K562 (cell line): Measurements from ENCODE around the gene ALG11. TPM values are rescaled to one million over a fixed set of nuclear protein-coding genes. Genes with fewer than 3 reads are reported as not detected.

Source experiments
- CBX1 ChIP-seq: sonication (generic); IDR thresholded peaks from 2 replicates; pipeline ENCODE4 v1.6.1; 2016; ENCODE audit warnings: antibody characterized with exemption, low read depth, mild to moderate bottlenecking
- CLOCK ChIP-seq: fragments of 250-450 bp; sonication (Bioruptor Pico); IDR thresholded peaks from 2 replicates; pipeline ENCODE4 v1.4.0; 2020; ENCODE audit warnings: mild to moderate bottlenecking, moderate library complexity, borderline replicate concordance
- CTBP1 ChIP-seq: fragments of 450-650 bp; IDR thresholded peaks from 2 replicates; pipeline ENCODE4 v1.6.1; 2016; ENCODE audit warnings: borderline replicate concordance
- MTA3 ChIP-seq: fragments of 450-650 bp; formaldehyde crosslinking; IDR thresholded peaks from 2 replicates; pipeline ENCODE4 v1.6.1; 2017; ENCODE audit warnings: mild to moderate bottlenecking, borderline replicate concordance
- NRF1 ChIP-seq, 2 experiments: fragments of 450-650 bp; IDR thresholded peaks in 1 of 2; conservative IDR thresholded peaks in 1 of 2; 2 replicates each; pipeline ENCODE4 v1.6.1; 2014; ENCODE audit warnings: mild to moderate bottlenecking in 2 of 2
- PHTF2 ChIP-seq: fragments of 250-450 bp; sonication (Bioruptor Pico); IDR thresholded peaks from 2 replicates; pipeline ENCODE4 v1.5.0; 2021; ENCODE audit warnings: mild to moderate bottlenecking
- RAD21 ChIP-seq, 2 experiments: fragments of 250-450 bp in 1 of 2; fragments of 450-650 bp in 1 of 2; sonication (Bioruptor Pico) in 1 of 2; formaldehyde crosslinking in 1 of 2; IDR thresholded peaks in 1 of 2; conservative IDR thresholded peaks in 1 of 2; 2 replicates each; pipeline versions ENCODE4 v1.4.0 to v1.8.0; 2020 to 2022; ENCODE audit warnings: mild to moderate bottlenecking in 2 of 2, moderate library complexity in 1 of 2
- SIN3B ChIP-seq: fragments of 450-650 bp; IDR thresholded peaks from 2 replicates; pipeline ENCODE4 v1.6.1; 2017; ENCODE audit warnings: low read depth, mild to moderate bottlenecking, moderate library complexity
- THAP12 ChIP-seq: fragments of 250-450 bp; sonication (Bioruptor Pico); IDR thresholded peaks from 2 replicates; pipeline ENCODE4 v1.9.0; 2021; ENCODE audit warnings: mild to moderate bottlenecking, inconsistent platforms
- THRB ChIP-seq: fragments of 450-650 bp; formaldehyde crosslinking; conservative IDR thresholded peaks from 2 replicates; pipeline ENCODE4 v1.4.0; 2022; ENCODE audit warnings: mild to moderate bottlenecking, missing genetic modification characterization
- TSHZ1 ChIP-seq: fragments of 250-450 bp; sonication (Bioruptor Pico); IDR thresholded peaks from 2 replicates; pipeline ENCODE4 v1.4.0; 2020; ENCODE audit warnings: mild to moderate bottlenecking, moderate library complexity
- ZKSCAN1 ChIP-seq: fragments of 150-350 bp; IDR thresholded peaks from 2 replicates; pipeline ENCODE4 v1.6.1; 2016; ENCODE audit warnings: low read depth, low read length
- ZNF75A ChIP-seq: fragments of 450-650 bp; formaldehyde crosslinking; IDR thresholded peaks from 2 replicates; pipeline ENCODE4 v1.4.0; 2020; ENCODE audit warnings: mild to moderate bottlenecking
- ZNF830 ChIP-seq: fragments of 250-450 bp; sonication (Bioruptor Pico); IDR thresholded peaks from 2 replicates; pipeline ENCODE4 v1.5.0; 2021; ENCODE audit warnings: mild to moderate bottlenecking
- ZZZ3 ChIP-seq: fragments of 450-650 bp; IDR thresholded peaks from 2 replicates; pipeline ENCODE4 v1.6.1; 2016; ENCODE audit warnings: antibody characterized with exemption, mild to moderate bottlenecking, moderate library complexity
- polyA plus RNA-seq, 8 experiments: library from polyadenylated mRNA; depleted of rRNA in 4 of 8; stranded (reverse) in 5 of 8; unstranded in 3 of 8; fragments of >200 nt; fragmentation: Nextera tagmentation in 2 of 8; fragmentation: Illumina TruSeq in 1 of 8; extraction: Ambion mirVana in 2 of 8; extraction: Trizol in 1 of 8; gene quantifications; 2 replicates each; pipeline versions ENCODE4 v1.2.1 to v1.2.3, GENCODE V29; 2011 to 2014; ENCODE audit warnings: inconsistent platforms in 1 of 8, missing spikeins in 1 of 8
- total RNA-seq, 7 experiments: library from RNA; depleted of rRNA in 6 of 7; stranded (reverse); fragments of >200 nt in 6 of 7; fragmentation: Illumina TruSeq in 2 of 7; extraction: Trizol in 2 of 7; gene quantifications; 2 replicates each; pipeline versions ENCODE4 v1.2.1 to v1.2.3, GENCODE V29; 2011 to 2021; ENCODE audit warnings: low replicate concordance in 1 of 7

ALG11 gene
- total and polyA plus RNA-seq, 9 of the 15 experiments (the other 6 are each of a cell fraction or from before 2014, with no cell fraction given) = 7.3 to 19.2 (median 16.3) TPM

- no peak for TF ChIP-seq PHTF2 (CRISPR knock-in tag)
- TF ChIP-seq THAP12 (CRISPR knock-in tag) = no peak
- TF ChIP-seq ZKSCAN1 = no peak
- TF ChIP-seq CBX1 = no peak
- TF ChIP-seq TSHZ1 (CRISPR knock-in tag) = no peak
- no peak for TF ChIP-seq CLOCK (CRISPR knock-in tag)
- no peak for TF ChIP-seq SIN3B
- no peak for TF ChIP-seq THRB (CRISPR knock-in tag)
- TF ChIP-seq MTA3 = no peak
- no peak for TF ChIP-seq ZNF830 (CRISPR knock-in tag)
- no peak for TF ChIP-seq ZZZ3
- no peak for TF ChIP-seq RAD21 (CRISPR knock-in tag; conservative IDR thresholded peaks at IDR 0.05 in 1 of 2, IDR thresholded peaks at IDR 0.05 in 1 of 2)
- TF ChIP-seq ZNF75A (CRISPR knock-in tag) = no peak
- no peak for TF ChIP-seq NRF1 (conservative IDR thresholded peaks at IDR 0.05 in 1 of 2, IDR thresholded peaks at IDR 0.05 in 1 of 2)
- peak; percentile 47; the same call in 1 of the 2 replicates for TF ChIP-seq CTBP1
Measured at GRCh38 chr13:51974482-51974881, 37.7 kb upstream of the ALG11 start (continued).
